ENCODE measurements around the gene CUX1.

The CUX1 gene

DNA sequence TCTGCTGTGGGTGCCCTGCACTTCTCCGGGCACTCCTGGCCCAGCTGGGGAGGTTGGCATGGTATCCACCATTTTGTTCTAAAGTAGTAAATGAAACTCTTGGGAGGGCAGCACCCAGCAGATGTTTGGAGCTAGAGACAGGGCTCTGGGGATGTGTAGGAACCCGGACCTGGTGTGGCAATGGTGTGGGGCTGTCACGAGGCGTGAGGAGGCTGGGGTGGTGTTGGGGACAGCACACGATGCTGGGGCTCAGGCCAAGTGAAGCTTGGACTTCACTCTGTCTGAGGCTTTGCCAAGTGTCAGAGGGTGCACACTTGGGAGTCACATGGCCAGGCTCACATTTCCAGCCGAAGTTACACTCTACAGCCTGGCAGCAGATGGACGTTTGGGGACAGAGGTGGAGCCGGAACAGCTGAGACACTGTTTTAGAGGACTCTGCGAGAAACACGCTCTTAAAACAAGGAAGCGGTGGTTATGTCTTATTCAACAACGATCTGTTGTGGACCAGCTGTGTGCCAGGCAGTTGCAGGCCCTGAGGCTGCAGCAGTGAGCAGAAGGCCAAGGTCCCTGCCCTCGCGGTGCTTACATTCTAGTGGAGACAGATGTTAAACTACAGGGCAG is 118.2 kb downstream of the CUX1 start:
- Histone ChIP-seq H3K27ac (replicated peaks) (no peak overlapping the region), H3K4me3 (replicated peaks; ENCODE audit: insufficient read depth, low read length) (no peak overlapping the region), H3K27me3 (ENCODE audit: insufficient read depth, poor library complexity, severe bottlenecking) (no peaks in the 10 kb centered on the region)
- TF ChIP-seq GABPA (IDR thresholded peaks at IDR 0.05; ENCODE audit: low read depth) = no peak
- TF ChIP-seq POLR2AphosphoS5 (IDR thresholded peaks at IDR 0.05; ENCODE audit: low read depth) = no peak
- TF ChIP-seq, protein P1, sequence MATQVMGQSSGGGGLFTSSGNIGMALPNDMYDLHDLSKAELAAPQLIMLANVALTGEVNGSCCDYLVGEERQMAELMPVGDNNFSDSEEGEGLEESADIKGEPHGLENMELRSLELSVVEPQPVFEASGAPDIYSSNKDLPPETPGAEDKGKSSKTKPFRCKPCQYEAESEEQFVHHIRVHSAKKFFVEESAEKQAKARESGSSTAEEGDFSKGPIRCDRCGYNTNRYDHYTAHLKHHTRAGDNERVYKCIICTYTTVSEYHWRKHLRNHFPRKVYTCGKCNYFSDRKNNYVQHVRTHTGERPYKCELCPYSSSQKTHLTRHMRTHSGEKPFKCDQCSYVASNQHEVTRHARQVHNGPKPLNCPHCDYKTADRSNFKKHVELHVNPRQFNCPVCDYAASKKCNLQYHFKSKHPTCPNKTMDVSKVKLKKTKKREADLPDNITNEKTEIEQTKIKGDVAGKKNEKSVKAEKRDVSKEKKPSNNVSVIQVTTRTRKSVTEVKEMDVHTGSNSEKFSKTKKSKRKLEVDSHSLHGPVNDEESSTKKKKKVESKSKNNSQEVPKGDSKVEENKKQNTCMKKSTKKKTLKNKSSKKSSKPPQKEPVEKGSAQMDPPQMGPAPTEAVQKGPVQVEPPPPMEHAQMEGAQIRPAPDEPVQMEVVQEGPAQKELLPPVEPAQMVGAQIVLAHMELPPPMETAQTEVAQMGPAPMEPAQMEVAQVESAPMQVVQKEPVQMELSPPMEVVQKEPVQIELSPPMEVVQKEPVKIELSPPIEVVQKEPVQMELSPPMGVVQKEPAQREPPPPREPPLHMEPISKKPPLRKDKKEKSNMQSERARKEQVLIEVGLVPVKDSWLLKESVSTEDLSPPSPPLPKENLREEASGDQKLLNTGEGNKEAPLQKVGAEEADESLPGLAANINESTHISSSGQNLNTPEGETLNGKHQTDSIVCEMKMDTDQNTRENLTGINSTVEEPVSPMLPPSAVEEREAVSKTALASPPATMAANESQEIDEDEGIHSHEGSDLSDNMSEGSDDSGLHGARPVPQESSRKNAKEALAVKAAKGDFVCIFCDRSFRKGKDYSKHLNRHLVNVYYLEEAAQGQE (IDR thresholded peaks at IDR 0.05; ENCODE audit: insufficient replicate concordance, low read depth) = no peak
- TF ChIP-seq, protein P2, sequence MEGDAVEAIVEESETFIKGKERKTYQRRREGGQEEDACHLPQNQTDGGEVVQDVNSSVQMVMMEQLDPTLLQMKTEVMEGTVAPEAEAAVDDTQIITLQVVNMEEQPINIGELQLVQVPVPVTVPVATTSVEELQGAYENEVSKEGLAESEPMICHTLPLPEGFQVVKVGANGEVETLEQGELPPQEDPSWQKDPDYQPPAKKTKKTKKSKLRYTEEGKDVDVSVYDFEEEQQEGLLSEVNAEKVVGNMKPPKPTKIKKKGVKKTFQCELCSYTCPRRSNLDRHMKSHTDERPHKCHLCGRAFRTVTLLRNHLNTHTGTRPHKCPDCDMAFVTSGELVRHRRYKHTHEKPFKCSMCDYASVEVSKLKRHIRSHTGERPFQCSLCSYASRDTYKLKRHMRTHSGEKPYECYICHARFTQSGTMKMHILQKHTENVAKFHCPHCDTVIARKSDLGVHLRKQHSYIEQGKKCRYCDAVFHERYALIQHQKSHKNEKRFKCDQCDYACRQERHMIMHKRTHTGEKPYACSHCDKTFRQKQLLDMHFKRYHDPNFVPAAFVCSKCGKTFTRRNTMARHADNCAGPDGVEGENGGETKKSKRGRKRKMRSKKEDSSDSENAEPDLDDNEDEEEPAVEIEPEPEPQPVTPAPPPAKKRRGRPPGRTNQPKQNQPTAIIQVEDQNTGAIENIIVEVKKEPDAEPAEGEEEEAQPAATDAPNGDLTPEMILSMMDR (IDR thresholded peaks at IDR 0.05; ENCODE audit: insufficient read depth, low read length) = no peak
- TF ChIP-seq SPI1 (IDR thresholded peaks at IDR 0.05; ENCODE audit: borderline replicate concordance, low read depth) = no peak
- DNase-seq (ENCODE audit: low read depth in 1 of 2, low spot score in 1 of 2) = no peak

DNA sequence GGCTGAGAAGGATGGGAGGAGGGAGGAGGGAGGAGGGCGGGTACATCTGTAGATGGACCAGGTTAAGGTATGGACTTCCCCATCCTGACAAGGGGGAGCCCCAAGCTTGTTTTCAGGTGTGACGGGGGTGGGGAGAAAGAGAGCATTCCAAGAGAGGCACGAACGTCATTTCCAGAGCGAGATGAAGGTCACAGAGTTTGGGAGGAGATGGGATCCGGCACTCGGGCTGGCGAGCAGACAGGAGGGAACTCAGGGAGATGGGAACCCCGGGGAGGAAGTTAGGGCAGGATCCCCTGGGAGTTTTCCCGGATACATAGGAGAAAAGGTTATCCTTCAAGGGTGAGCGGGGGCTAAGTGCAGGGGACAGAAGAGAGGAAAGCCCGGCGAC is 118.8 kb downstream of the CUX1 start:
- H3K27ac ChIP-seq (replicated peaks) = no peak overlapping the region
- no peaks in the 10 kb centered on the region for H3K27me3 ChIP-seq (ENCODE audit: insufficient read depth, poor library complexity, severe bottlenecking)
- TF ChIP-seq GABPA (IDR thresholded peaks at IDR 0.05; ENCODE audit: low read depth) (no peak), POLR2AphosphoS5 (IDR thresholded peaks at IDR 0.05; ENCODE audit: low read depth) (no peak), SPI1 (IDR thresholded peaks at IDR 0.05; ENCODE audit: borderline replicate concordance, low read depth) (no peak)
- TF ChIP-seq, protein P1 (IDR thresholded peaks at IDR 0.05; ENCODE audit: insufficient replicate concordance, low read depth) = no peak
- TF ChIP-seq, protein P2 (IDR thresholded peaks at IDR 0.05; ENCODE audit: insufficient read depth, low read length) = no peak
- no peak overlapping the region for H3K4me3 ChIP-seq (replicated peaks; ENCODE audit: insufficient read depth, low read length)
- no peak for DNase-seq (ENCODE audit: low read depth in 1 of 2, low spot score in 1 of 2)

DNA sequence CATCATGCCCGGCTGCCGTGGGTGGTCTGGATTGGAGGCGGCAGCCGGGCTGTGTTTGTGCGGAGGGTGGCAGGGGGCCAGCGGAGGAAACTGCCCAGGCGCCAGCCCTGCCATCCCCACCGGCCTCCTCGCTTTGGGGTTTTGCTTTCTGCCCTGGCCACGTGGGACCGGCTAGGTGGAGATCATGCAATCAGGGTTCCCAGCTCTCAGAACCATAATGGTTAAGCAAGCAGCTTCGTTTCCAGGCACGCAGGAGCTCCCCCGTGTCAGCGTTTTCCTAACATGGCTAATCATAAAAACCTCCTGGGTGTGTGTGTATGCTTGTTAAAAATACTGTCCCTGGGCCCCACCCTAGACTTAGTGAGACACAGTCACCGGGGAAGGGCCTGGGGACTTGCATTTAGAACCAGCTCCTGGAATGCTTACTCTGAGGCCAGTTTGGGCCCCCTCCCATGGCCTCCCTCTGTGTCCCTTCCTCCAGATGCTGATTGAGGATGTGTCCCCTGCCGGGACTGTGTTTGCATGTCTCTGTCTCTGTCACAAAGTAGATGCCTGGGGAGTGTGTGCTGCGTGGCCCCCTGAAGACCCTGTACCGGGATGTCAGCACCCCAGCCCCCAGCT is 119.3 kb downstream of the CUX1 start:
- no peak for DNase-seq (ENCODE audit: low read depth in 1 of 2, low spot score in 1 of 2)
- no peak overlapping the region for H3K27ac ChIP-seq (replicated peaks)
- no peaks in the 10 kb centered on the region for H3K27me3 ChIP-seq (ENCODE audit: insufficient read depth, poor library complexity, severe bottlenecking)
- TF ChIP-seq, protein P2 (IDR thresholded peaks at IDR 0.05; ENCODE audit: insufficient read depth, low read length) = no peak
- TF ChIP-seq POLR2AphosphoS5 (IDR thresholded peaks at IDR 0.05; ENCODE audit: low read depth) = no peak
- no peak for TF ChIP-seq SPI1 (IDR thresholded peaks at IDR 0.05; ENCODE audit: borderline replicate concordance, low read depth)
- TF ChIP-seq, protein P1 (IDR thresholded peaks at IDR 0.05; ENCODE audit: insufficient replicate concordance, low read depth) = no peak
- no peak for TF ChIP-seq GABPA (IDR thresholded peaks at IDR 0.05; ENCODE audit: low read depth)
- no peak overlapping the region for H3K4me3 ChIP-seq (replicated peaks; ENCODE audit: insufficient read depth, low read length)

Data from HL-60 (cell line).